ENCODE measurements around the gene ZC3HAV1.
"Not testable (repeated sequence)": the region's sequence is repeated elsewhere in the genome, so short reads cannot be mapped to it uniquely, and the experiment has no call there.

ZC3HAV1 gene

GRCh38 chr7:139106959-139107358 lies 2.6 kb downstream of the ZC3HAV1 start:
- peak overlapping the region; percentile 79 to 85 for H3K4me3 ChIP-seq (ENCODE audit: low read depth in 1 of 2, low read length in 1 of 2)
- no peaks in the 10 kb centered on the region for H3K27me3 ChIP-seq
- H3K9me3 ChIP-seq = no peaks in the 10 kb centered on the region
- TF ChIP-seq CTCF (IDR thresholded peaks at IDR 0.05) = no peak
- H3K36me3 ChIP-seq = no peaks in the 10 kb centered on the region
- peak overlapping the region; percentile 94 for H3K27ac ChIP-seq
- H3K4me1 ChIP-seq (ENCODE audit: control insufficient read depth in 1 of 2, insufficient read depth in 1 of 2, low read depth in 1 of 2, low read length in 1 of 2) = peaks cover 53 to 58% of the 10 kb centered on the region in 2 experiments

- Histone ChIP-seq H3K4me1 (ENCODE audit: control insufficient read depth in 1 of 2, insufficient read depth in 1 of 2, low read depth in 1 of 2, low read length in 1 of 2) (peaks cover 53 to 58% of the 10 kb centered on the region in 2 experiments), H3K27ac (peak overlapping the region; percentile 94), H3K4me3 (ENCODE audit: low read depth in 1 of 2, low read length in 1 of 2) (peak overlapping the region; percentile 79 to 85)
- H3K9me3 ChIP-seq, H3K36me3 ChIP-seq, H3K27me3 ChIP-seq: not testable (repeated sequence)
These were observed 3.3 kb downstream of the ZC3HAV1 start for GRCh38 chr7:139106227-139106626.

GRCh38 chr7:139105484-139105883 lies 4.0 kb downstream of the ZC3HAV1 start:
- Histone ChIP-seq H3K4me1 (ENCODE audit: control insufficient read depth in 1 of 2, insufficient read depth in 1 of 2, low read depth in 1 of 2, low read length in 1 of 2) (peaks cover 48 to 52% of the 10 kb centered on the region in 2 experiments), H3K27me3 (no peaks in the 10 kb centered on the region), H3K27ac (peak overlapping the region; percentile 94), H3K36me3 (no peaks in the 10 kb centered on the region), H3K4me3 (ENCODE audit: low read depth in 1 of 2, low read length in 1 of 2) (peak overlapping the region; percentile 79 to 85), H3K9me3 (no peaks in the 10 kb centered on the region)
- no peak for TF ChIP-seq CTCF (IDR thresholded peaks at IDR 0.05)

- peak overlapping the region; percentile 79 to 85 for H3K4me3 ChIP-seq (ENCODE audit: low read depth in 1 of 2, low read length in 1 of 2)
- no peaks in the 10 kb centered on the region for H3K27me3 ChIP-seq
- H3K27ac ChIP-seq = peak overlapping the region; percentile 94
- TF ChIP-seq CTCF (IDR thresholded peaks at IDR 0.05) = no peak
- peaks cover 40 to 45% of the 10 kb centered on the region in 2 experiments for H3K4me1 ChIP-seq (ENCODE audit: control insufficient read depth in 1 of 2, insufficient read depth in 1 of 2, low read depth in 1 of 2, low read length in 1 of 2)
- no peaks in the 10 kb centered on the region for H3K9me3 ChIP-seq
- no peaks in the 10 kb centered on the region for H3K36me3 ChIP-seq
These were observed 5.4 kb downstream of the ZC3HAV1 start for GRCh38 chr7:139104091-139104450.

- Histone ChIP-seq H3K4me1 (ENCODE audit: control insufficient read depth in 1 of 2, insufficient read depth in 1 of 2, low read depth in 1 of 2, low read length in 1 of 2) (peaks cover 40 to 45% of the 10 kb centered on the region in 2 experiments), H3K9me3 (no peaks in the 10 kb centered on the region), H3K27ac (peak overlapping the region; percentile 94), H3K36me3 (peaks cover 7% of the 10 kb centered on the region), H3K27me3 (no peaks in the 10 kb centered on the region), H3K4me3 (ENCODE audit: low read depth in 1 of 2, low read length in 1 of 2) (peak overlapping the region; percentile 79 to 85)
- no peak for TF ChIP-seq CTCF (IDR thresholded peaks at IDR 0.05)
These were observed 6.3 kb downstream of the ZC3HAV1 start for GRCh38 chr7:139103057-139103815.

- not testable (repeated sequence) for H3K4me3 ChIP-seq (ENCODE audit: low read depth in 1 of 2, low read length in 1 of 2); H3K27me3 ChIP-seq; H3K9me3 ChIP-seq
- Histone ChIP-seq H3K4me1 (ENCODE audit: control insufficient read depth in 1 of 2, insufficient read depth in 1 of 2, low read depth in 1 of 2, low read length in 1 of 2) (peaks cover 37% of the 10 kb centered on the region in 2 experiments), H3K27ac (peak overlapping the region; percentile 41), H3K36me3 (peaks cover 15% of the 10 kb centered on the region)
These were observed 7.8 kb downstream of the ZC3HAV1 start for GRCh38 chr7:139101637-139102158.
